Muscle of back (tissue), 11 donors: ENCODE data around the gene GAS6. TPM values are rescaled to one million over a fixed set of nuclear protein-coding genes. Genes with fewer than 3 reads are reported as not detected.
A peak's percentile ranks its signal among the peaks of the same experiment; 100 is the strongest.

Experiments used
- DNase-seq, 3 donors: peaks; one replicate each; pipeline versions ENCODE4 v3.0.0 to v3.0.0-alpha.2; 2013
- polyA plus RNA-seq, 10 donors: library from polyadenylated mRNA; unstranded; fragments of 120-200 nt; gene quantifications; one replicate each; pipeline ENCODE4 v1.2.1, GENCODE V29; 2013; ENCODE audit not compliant: insufficient read length in 10 of 10

GAS6 gene
- polyA plus RNA-seq, 10 donors, result 25.0 to 73.1 (median 40.0) TPM

DNA sequence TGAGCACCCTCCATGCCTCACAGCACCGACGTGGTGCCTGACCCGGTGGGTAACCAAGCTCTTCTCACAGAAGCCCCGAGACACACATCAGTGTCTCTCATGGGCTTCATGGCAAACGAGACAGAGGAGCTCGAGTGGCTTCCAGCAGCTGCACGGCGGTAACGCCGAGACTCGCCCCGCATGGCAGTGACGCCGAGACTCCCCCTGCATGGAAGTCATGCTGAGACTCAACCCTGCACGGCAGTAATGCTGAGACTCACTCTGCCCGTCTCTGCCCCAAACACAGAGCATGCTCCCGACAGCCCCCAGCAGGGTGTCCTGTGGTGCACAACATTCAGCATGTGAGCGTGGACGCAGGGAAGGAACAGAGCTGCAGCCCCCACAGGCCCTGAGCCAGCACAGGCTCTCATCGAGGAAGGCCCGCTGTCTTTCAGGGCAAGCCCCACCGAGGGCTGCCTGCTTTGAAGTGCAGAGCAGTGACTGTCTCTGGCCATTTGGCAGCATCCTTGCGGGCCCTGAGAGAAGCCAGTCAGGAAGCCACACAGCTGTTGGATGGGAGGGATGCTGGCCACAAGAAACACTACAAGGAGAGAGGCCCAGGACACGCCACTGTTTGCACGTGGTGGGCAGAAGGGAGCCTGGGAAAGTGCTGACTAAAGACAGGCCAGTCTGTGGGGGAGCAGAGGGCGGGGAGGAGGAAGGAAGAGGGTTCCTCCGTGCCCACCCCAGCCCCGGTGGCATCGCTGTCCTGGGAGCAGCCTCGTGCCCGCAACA is 9.5 kb downstream of the GAS6 start:
- peak in 1 of 3 donors; percentile 70 for DNase-seq

DNA sequence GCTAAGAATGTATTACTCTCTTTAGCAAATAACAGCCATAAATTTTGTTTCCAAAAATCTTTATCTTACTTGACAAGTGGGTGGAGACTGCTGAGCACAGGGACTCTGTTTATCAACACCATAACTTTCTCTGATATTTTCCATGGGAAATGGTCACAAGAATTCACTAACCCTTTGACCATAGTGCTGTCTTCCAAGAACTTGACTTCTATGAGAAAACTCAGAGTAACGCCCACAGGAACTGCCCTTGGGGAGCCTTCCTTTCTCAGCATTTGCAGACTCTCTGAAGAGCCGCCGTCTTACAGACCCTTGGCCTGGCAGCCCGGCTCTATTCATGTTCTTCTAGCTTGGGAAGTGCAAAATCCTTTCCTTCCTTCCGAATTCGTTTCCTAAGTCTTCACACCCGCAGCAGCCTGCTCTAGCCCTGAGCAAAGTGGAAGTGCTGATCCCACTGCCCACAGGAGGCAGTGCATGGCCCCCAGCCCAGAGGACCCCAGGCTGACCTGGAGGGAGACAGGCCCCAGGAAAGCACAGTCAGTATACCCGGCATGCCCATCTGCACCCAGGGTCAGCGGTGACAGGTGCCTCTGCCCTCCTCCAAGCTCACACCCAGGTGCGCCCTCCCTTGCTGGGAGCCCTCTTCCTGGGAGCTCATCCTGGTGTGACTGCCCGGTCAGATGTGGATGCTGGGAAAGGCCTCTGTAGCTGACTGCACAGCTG is 10.2 kb downstream of the GAS6 start:
- DNase-seq, result peak in 1 of 3 donors; percentile 74

DNA sequence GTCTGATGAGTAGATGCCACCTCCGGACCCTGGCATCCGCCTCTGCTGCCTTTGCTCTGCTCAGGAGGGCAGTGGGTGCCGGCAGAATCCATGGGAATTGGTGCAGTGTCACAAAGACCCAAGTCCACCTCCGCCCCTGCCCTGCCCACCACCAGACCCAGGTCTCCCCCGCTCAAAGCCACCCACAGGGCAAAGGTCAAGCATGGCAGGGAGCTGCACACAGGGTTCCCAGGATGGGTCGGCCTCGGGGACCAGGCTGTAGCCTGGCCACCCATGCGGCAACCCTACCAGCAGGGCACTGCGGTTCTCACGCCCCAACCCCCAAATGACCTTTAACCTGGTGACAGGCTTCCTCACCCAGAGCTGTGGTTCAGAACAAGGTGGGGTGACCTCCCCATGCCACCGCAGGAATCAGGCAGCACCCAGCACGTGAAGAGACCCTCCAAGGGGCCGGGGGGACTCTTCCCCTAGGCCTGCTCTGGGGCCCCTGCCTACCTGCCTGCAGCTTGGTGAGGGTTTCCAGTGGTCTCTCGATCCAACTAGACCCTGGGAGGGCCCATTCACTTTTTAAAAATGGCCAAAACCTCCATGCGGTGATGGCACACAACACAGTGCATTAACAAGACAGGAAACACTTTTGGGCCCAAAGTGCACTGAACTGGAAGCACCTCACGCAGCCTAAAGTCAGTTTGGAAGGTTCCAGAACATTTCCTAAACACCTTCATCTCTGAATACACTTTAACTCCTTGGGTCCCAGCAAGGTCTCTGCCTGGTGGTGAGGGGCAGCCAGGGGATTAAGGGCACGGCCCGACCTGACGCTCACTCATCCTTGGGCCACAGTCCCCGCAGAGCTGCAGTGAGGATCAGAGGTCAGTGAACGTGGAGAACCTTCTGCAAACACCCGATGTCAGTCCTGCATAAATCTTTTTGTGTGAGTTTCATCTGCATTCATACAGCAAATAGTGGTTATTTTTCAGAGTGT is 11.0 kb downstream of the GAS6 start:
- no peak for DNase-seq

DNA sequence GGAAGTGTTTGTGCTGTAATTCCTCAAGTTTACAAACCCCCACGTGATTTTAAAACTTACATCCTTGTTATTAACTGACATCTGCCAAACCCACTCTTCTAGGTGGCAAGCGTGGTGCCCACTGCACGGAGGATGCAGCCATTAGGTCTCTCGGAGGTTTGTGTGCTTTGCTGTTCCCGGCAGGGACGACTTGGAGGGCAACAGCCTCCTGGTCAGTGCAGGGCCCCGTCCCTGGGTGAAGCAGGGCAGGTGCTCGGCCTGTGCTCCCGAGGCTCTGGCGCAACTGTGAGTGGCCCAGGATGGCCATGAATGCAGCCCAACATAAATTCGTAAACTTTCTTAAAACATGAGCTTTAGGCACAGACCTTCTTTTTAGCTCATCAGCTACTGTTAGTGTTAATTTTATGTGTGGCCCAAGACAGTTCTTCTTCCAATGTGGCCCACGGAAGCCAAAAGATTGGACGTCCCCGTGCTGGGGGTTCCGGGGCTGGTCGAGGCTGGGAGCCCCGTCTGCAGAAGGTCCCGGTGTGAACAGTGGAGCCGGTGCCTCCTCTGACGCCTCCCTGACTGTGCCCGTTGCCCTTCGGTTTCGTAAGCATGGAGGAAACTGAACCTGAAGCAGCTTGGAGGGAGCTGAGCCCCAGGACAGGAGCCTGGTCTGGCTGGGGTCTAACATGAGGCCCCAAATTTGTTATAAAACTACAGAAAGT is 11.9 kb downstream of the GAS6 start:
- no peak for DNase-seq

DNA sequence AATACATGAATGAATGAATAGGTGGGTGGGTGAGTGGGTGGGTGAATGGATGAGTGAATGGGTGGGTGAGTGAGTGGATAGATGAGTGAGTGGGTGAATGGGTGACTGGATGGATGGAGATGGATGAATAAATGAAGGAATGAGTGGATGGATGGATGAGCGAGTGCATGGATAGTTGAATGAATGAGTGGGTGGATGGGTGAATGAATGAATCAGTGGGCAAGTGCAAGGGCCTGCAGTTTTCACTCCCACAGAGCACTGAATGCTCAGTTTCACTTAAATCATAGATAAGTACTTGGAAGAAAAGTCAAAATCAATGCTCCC is 12.4 kb downstream of the GAS6 start:
- no peak for DNase-seq

DNA sequence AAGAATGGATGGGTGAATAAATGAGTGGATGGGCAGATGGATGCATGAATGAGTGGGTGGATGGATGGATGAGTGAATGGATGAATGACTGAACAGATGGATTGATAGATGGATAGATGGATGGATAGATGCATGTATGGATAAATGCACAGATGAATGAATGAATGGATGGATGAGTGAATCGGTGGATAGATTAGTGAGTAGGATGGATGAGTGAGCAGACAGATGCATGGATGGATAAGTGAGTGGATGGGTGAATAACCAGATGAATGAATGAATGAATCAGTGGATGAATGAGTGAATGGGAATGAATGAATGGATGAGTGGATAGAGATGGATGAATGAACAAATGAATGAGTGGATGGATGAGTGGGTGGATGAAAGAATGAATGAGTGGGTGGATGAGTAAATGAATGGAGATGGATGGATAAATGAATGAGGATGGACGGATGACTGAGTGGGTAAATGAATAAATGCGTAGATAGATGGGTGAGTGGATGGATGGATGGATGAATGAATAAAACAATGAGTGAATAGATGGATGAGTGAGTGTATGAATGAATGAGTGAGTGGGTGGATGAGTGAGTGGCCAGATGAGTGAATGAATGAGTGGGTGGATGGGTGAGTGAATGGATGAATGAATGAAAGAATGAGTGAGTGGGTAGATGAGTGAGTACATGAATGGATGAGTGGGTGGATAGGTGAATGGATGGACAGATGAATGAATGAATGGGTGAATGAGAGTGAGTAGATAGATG is 13.0 kb downstream of the GAS6 start:
- DNase-seq, result no peak

DNA sequence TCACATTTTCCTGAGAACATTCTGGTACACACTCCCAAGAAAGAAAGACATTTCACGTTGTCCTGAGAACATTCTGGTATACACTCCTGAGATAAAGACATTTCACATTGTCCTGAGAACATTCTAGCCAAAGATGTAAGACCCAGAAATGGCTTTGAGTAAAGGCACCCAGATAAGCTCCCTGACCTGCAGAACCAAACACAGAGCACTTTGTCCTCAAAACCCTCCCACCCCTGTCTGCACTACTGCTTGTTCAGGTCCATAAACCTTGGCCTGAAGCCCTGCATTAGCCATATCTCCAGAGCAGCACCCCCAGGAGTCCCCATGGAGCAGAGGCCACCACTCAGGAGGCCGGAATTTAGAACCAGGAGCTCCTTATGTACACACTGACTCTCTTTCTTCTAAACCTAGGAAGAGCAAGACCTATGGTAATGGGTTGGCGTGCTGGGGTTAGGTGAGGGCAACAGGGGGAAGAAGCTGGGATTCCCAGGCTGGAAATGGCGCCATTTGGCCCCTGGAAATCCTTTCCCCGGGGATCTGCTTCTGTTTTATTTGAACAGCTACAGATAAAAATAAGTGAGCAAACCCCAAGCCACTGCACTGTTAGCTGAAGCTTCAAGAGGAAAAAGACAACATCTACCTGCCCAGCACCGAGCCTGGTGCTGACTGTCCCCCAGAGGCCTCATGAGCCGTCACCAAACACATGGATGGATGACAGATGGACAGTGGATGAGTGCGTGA is 13.7 kb downstream of the GAS6 start:
- DNase-seq, result no peak

DNA sequence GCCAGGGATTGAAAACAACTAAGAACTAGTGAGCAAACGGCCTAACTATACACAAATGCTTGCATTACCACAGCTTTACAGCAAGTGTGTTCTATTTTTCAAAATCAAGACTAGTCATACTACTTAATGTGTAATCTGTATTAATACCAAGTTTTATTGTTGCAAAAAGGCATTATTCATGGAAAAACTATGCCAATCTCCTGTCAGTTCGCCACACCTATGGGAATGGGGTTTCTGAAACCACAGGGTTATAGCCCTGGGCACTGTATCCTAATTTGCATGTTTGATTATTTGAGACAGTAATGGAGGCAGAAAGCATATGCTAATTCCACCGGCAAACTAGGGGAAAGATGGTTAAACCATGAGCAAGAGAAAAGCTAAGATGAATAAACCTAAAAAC is 14.3 kb downstream of the GAS6 start:
- no peak for DNase-seq

DNA sequence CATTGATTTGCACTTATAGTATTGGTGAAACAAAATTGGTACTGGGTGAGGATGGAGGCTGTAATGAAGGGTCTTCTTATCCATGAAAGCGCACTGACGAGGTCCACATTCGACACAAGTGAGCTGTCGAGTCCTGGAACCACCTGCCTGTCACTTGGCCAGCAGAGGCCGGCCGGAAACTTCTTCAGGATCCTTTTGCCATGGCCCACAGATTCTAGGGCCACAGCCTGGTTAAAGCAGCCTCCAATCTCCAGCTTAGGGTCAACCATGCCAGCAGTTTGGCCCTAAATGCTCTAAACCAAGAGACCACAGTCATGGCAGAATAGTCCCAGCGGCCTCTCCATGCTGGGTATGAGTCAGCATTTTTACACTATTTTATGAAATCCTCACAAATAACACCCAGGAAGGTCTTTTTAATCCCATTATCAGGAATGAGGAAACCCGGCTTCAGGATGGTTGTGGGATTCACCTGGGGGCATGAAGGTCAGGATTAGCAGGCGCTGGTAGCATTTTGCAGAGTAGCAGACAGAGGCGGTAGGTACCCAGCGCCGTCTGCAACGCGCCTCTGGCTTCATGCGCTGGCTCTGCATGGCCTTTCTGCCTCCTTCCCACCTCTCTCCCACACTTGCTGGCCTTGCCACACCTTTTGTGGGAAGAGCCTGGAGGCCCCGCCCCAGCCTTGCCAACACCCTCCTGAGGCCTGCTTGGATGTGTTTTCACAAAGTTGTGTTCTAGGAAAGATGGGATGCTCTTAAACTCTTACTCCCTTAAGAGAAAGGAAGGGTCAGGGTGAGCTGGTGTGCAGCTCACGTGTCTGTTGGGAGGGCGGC is 15.2 kb downstream of the GAS6 start:
- DNase-seq, result no peak

DNA sequence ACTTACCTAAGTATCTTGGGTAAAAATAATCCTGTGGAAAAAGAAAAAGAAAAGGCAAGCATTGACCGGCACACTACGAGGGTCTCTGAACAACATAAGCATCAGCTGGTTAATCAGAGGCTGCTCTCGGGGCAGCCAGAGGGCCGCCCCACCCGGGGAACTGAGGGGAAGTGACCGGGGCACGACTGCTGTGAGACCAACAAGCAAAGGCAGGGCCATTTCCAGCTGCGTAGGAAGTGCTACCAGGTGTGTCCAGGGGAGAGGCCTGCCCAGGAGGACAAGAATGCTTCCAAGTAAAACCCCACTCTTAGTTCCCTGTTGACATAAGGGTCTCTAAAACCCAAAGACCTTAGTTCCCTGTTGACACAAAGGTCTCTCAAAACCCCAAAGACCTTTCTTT is 15.9 kb downstream of the GAS6 start:
- DNase-seq, result no peak

DNA sequence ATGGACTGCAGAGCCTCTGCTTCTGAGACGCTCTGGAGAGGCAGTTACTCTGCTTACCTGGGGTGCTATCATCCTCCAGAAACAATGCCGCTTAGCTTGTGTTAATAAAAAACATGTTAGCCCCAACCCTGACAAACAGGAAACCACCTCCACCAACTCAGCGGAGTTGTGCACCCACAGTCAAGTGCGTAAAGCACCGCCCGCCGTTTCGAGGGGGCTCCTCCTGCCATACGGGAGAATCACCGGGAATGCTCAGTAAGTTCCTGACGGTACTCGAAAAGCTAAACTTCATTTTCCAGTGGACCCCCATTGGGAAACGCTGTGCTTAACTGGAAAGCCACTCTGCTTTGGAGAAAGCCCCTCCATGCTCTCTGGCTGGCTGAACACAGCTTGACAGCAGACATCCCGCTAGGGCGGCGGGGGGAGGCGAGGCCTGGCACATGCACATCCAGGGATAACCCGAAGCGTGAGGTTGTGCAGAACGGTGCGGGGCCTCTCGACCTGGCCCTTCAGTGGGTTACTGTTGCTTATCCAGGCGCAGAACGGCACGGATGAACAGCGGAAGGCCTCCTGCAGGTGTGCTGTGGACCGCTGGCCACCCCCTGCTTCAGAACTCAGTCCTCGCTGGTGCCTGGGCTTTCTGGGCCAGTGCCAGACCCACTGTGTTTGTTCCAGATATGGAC is 17.1 kb downstream of the GAS6 start:
- no peak for DNase-seq

DNA sequence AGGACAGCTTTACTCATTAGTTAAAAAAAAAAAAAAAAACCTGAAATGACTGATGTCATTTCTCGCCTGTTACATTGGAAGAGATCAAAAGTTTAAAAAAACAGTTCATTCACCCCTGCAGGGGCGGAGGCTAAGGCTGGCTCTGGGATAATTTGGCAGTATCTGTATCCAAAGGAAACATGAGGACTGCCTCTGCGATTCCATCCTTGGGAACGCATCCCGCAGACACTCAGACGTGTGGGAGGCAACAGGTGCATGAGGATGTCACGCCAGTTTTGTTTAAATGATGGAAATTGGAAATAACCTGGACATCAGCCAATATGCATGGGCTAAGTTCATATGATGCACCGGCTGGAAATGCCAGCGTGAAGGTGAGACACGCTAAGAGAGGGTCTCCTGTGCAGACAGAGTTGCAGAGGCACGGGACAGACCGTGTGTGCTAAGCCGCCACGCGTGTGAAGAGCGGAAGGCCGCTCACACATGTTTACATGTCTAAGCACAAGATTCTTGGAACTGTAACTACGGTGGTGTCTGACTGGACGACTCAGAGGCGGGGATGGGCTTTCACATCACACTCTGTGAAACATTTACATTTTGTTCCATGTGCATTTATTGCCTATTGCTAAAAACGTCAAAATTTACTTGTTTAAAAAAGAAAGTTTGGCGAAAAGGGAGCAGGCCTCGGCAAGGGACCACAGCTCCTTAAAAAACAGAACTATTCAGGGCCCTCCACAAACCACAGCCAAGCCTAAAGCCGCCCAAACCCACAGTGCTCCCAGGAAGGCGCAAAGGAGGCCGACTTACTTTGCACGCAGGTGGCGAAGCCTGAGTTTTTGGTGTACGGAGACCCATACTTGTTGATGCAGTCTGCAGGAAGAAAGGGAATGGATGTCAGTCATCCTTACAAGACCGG is 17.9 kb downstream of the GAS6 start:
- DNase-seq, result no peak

DNA sequence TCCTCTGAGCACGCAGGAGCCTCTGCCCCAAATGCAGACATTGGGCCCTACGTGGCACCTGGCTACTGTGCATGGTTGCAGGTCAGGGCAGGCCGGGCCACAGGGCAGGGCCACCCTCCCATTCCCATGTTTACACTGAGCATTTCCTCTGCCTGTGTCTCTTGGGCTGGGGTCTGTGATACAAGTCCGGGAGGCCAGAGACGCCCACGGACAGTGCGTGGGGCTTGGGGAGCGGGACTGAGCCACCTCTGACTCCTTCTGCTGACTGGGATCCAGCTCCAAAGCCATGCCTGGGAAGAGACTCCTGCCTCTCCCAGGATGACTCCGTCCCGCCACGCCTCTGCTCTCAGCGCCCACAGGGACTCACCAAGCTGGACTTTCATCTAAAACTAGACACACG is 18.8 kb downstream of the GAS6 start:
- no peak for DNase-seq

DNA sequence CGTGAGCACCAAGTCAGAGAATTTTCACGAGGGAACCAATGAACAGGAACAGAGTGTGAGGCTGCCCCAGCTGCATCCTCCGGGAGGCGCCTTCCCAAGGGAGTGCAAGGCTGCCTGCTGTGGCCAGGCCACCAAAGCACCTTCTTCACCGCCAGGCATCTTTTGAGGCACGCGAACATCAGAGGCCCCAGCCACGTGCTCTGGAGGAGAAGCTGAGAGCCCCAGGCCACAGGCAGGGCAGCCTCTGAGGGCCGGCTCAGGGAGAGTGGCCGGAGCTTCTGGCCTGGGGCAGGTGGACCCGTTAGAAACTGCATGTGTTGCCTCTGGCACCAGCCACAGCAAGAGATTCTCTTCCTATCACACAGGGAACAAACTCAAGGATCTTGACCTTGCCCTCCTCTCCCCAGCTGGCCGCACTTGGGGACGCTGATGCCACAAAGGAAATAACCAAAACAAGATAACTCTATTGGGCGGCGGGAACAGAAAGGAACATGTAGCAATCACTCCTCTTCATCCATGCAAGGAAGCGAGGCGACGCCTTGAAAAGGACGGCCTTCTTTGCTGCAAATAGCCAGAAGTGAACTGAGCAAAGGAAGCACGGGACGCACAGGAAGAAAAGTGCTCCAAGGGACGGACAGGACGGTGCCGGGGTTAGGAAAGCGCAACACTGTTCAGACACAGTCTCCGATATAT is 19.9 kb downstream of the GAS6 start:
- DNase-seq, result no peak

DNA sequence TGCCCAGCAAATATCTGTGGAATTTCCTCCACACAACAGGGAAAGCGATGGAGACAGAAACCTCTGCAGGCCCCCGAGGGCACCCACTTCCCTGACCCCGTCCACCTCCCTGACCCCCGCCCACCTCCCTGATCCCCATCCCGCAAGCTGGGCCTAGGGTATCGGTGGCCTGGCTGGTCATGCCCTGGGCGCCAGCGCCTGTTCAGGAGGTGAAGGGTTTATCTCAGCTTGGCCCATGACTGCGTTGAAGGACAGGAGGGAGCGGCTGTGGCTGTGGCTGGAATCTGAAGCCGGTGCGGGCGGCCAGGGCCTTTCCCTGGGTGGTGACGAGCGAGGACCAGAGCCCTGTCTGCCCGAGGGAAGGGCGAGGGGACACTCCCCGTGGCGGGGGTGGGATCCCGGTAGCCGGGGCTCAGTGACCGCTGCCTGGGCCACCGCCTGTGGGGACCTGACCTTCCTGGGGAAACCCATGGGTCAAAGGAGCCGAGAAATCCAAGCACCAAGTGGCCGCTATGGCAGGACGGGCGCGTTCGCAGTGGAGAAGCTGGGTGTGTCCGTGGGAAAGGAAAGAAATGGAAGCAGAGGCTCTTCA is 20.7 kb downstream of the GAS6 start:
- DNase-seq, result no peak

DNA sequence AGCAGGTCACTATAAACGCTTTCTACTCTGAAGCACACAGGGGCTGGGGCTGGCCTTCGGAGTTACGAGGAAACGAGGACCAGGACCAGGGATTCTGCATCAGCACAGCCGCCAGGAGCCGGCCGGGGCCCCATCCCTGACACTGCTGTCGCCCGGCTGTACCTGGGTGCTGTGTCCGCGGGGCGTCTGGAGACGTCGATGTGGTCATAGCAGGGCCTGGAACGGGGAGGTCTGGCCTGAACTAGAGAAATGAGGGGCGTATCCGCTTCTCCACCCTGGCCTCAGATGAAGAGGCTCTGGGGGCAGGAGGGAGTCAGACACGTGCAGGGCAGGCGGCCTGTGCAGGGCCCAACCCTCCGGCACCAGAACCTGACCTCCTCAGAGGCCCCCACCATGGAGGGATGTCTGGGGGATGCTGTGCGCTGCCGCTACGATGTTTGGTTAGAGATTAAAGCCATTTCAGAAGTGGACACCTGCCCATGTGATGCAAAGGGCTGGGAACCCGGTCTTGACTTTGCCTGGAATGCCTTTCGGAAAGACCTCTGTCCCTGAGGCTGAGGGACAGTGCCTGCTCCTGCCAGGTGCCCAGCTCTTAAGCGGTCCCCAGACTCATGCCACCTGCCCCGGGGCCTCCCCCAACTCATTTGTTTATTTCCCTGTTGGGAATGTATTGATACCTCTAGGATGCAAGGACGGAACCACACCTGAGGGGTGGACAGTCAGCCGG is 21.4 kb downstream of the GAS6 start:
- no peak for DNase-seq
